CD8-positive, alpha-beta memory T cell (primary cell): ENCODE measurements around the gene VGF. TPM values are rescaled to one million over a fixed set of nuclear protein-coding genes. Genes with fewer than 3 reads are reported as not detected.
"Not testable (repeated sequence)": the region's sequence is repeated elsewhere in the genome, so short reads cannot be mapped to it uniquely, and the experiment has no call there.

Experiments used
- CTCF ChIA-PET: fragments of 350-600 bp; sonication (Branson Sonifier 250); formaldehyde crosslinking; loops from one replicate; lab custom pipeline; 2021; ENCODE audit warnings: antibody characterized with exemption; lab: Charles Lee
- POLR2A ChIA-PET: fragments of 350-600 bp; sonication (Branson Sonifier 250); formaldehyde crosslinking; loops from one replicate; lab custom pipeline; 2021; ENCODE audit warnings: antibody characterized with exemption; lab: Charles Lee
- DNase-seq, 5 donors: peaks; one replicate each; pipeline versions ENCODE4 v3.0.0 to v3.0.0-alpha.2; 2020 to 2022; ENCODE audit warnings: mixed read lengths in 1 of 5
- H3K27ac ChIP-seq: one replicate; pipeline ENCODE4 v1.7.0; 2013; ENCODE audit warnings: low read depth, mild to moderate bottlenecking, low read length, moderate library complexity
- H3K27me3 ChIP-seq: 2 replicates; pipeline ENCODE4 v1.7.0; 2013; ENCODE audit warnings: low read length, mild to moderate bottlenecking; ENCODE audit not compliant: insufficient read depth, poor library complexity, severe bottlenecking
- H3K36me3 ChIP-seq: 2 replicates; pipeline ENCODE4 v1.7.0; 2013; ENCODE audit warnings: mild to moderate bottlenecking, low read length, moderate library complexity; ENCODE audit not compliant: insufficient read depth
- H3K4me1 ChIP-seq: 2 replicates; pipeline ENCODE4 v1.7.0; 2013; ENCODE audit warnings: mild to moderate bottlenecking, low read length, moderate library complexity; ENCODE audit not compliant: insufficient read depth
- H3K4me3 ChIP-seq: 2 replicates; pipeline ENCODE4 v1.7.0; 2013; ENCODE audit warnings: mild to moderate bottlenecking, low read length
- H3K9me3 ChIP-seq: 2 replicates; pipeline ENCODE4 v1.7.0; 2013; ENCODE audit warnings: mild to moderate bottlenecking, low read length
- H3K27ac Mint-ChIP-seq, 8 donors: one replicate each; pipeline ENCODE4 v1.8.0; 2020 to 2021; ENCODE audit warnings: mixed read lengths in 8 of 8, mild to moderate bottlenecking in 6 of 8, inconsistent platforms in 3 of 8, moderate library complexity in 3 of 8
- H3K27me3 Mint-ChIP-seq, 2 donors: one replicate each; pipeline ENCODE4 v1.8.0; 2020 to 2021; ENCODE audit warnings: mixed read lengths in 2 of 2, mild to moderate bottlenecking in 1 of 2, moderate library complexity in 1 of 2
- H3K36me3 Mint-ChIP-seq, 3 donors: one replicate each; pipeline ENCODE4 v1.8.0; 2020 to 2021; ENCODE audit warnings: mixed read lengths in 3 of 3, inconsistent platforms in 1 of 3, mild to moderate bottlenecking in 1 of 3
- H3K4me1 Mint-ChIP-seq, 3 donors: one replicate each; pipeline ENCODE4 v1.8.0; 2020 to 2021; ENCODE audit warnings: mixed read lengths in 3 of 3, inconsistent platforms in 1 of 3, mild to moderate bottlenecking in 1 of 3
- H3K4me3 Mint-ChIP-seq, 7 donors: one replicate each; pipeline ENCODE4 v1.8.0; 2020 to 2021; ENCODE audit warnings: mixed read lengths in 7 of 7, mild to moderate bottlenecking in 6 of 7, moderate library complexity in 4 of 7, inconsistent platforms in 2 of 7
- H3K9me3 Mint-ChIP-seq, 5 donors: one replicate each; pipeline ENCODE4 v1.8.0; 2020 to 2022; ENCODE audit warnings: mixed read lengths in 5 of 5, mild to moderate bottlenecking in 3 of 5, moderate library complexity in 2 of 5, inconsistent platforms in 1 of 5
- polyA plus RNA-seq: library from polyadenylated mRNA; unstranded; fragments of 300-500 nt; fragmentation: Illumina TruSeq; gene quantifications from one replicate; pipeline ENCODE4 v1.2.3, GENCODE V29; 2021
- total RNA-seq, 2 experiments: library from RNA; stranded (reverse); gene quantifications; one replicate each; pipeline ENCODE4 v1.2.3, GENCODE V29; 2021

The VGF gene
- total and polyA plus RNA-seq, 3 experiments from 2014 or later, result 0.13 to 0.16 TPM; not detected in 1

DNA sequence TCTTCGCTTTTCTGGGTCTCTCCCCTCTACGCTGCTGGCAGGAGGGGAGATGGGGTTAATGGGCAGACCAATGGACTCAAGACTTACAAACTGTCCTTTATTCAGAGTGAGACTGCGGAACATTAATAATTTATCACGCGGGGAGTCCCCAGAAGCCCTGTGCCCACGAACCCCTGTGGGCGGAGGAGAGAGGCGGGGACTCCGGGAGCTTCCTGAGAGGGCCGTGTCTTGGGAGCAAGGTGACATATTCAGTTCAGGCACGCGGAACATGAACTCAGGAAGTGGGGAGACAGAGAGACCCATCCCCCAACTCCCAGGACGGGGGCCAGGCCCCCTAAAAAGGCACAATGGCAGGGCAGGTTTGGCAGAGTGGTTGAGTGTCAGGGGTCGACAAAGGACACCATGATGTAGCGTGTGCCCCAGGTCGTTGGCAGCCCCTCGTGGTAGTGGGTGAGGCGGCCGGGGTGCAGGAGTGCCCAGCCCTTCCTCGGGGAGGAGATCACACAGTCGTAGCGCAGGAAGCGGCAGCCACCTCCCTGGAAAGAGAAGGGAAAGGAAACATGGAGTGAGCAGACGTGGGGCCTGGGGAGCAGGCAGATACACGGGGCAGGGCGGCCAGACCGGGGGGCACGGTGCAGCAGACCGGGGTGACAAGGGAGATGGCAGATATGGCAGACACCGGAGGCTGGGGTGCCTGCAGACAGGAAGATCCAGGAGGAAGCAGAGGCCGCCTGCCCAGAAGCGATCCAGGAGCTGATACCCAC, 40.7 kb upstream of the VGF start:
- Mint-ChIP-seq H3K4me1 (peaks cover 6 to 10% (median 8%) of the 10 kb centered on the region in 3 donors), H3K27ac (no peak overlapping the region), H3K9me3 (no peaks in the 10 kb centered on the region), H3K27me3 (peaks cover 15 to 18% of the 10 kb centered on the region in 2 donors), H3K36me3 (peaks cover 6 to 31% (median 6%) of the 10 kb centered on the region in 3 donors), H3K4me3 (no peak overlapping the region)
- Histone ChIP-seq H3K4me3 (no peak overlapping the region), H3K27me3 (no peaks in the 10 kb centered on the region), H3K36me3 (no peaks in the 10 kb centered on the region), H3K27ac (no peak overlapping the region), H3K4me1 (peaks cover 5% of the 10 kb centered on the region), H3K9me3 (no peaks in the 10 kb centered on the region)
- no peak for DNase-seq
- ChIA-PET POLR2A (no interaction called here), CTCF (interaction anchor here (6.4 kb wide), 1 partner anchor 13 kb away, joined by 31 read pairs; no protein-coding TSS in a partner anchor)

DNA sequence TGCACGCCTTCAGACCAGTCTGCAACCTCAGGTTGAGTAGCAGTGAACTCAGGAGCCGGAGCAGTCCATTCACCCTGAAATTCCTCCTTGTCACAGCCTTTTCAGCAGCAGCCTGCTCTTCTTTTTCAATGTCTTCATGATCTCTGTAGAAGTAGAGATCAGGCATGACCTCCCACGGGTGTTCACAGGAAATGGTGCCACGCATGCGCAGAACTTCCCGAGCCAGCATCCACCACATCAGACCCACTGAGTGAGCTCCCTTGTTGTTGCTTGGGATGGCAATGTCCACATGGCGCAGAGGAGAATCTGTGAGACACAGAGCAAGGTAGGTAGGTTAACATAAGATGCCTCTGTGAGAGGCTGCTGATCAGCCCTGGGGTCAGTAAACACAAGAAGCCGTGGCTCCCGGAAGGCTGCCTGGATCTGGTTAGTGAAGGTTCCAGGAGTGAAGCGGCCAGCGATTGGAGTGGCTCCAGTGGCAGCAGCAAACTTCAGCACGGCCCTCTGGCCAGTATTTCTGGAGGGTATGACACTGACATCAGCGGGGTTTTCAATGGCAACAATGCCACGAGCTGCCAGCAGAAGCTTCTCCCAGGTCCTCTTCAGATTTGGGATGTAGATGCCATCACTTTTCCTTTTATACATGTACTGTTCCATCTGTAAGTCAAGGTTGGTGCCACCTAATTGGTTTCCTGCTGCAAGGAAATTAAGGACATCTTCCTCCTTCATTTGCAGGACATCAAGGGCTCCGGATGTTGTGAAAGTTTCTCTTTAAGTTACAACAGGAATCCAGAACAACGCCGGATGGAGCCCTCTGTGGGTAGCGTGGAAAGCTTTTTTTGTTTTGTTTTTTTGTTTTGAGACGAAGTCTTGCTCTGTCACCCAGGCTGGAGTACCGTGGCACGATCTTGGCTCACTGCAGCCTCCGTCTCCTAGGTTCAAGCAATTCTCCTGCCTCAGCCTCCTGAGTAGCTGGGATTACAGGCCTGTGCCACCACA, 38.7 kb upstream of the VGF start:
- H3K27me3 ChIP-seq, H3K36me3 ChIP-seq, POLR2A ChIA-PET, H3K4me1 ChIP-seq, H3K9me3 ChIP-seq, DNase-seq, H3K9me3 Mint-ChIP-seq, H3K4me3 ChIP-seq, H3K27ac ChIP-seq: not testable (repeated sequence)
- Mint-ChIP-seq H3K27me3 (peaks cover 23 to 29% of the 10 kb centered on the region in 2 donors), H3K4me1 (peaks cover 8 to 14% (median 9%) of the 10 kb centered on the region in 3 donors), H3K27ac (peak overlapping the region in 2 of 8 donors; percentile 63 to 64), H3K36me3 (peaks cover 3 to 18% (median 6%) of the 10 kb centered on the region in 3 donors), H3K4me3 (peak overlapping the region in 6 of 7 donors; percentile 27 to 74 (median 60))
- CTCF ChIA-PET, result interaction anchor here (1.6 to 6.4 kb wide), 2 partner anchors 11 to 60 kb away, joined by 5 to 31 read pairs; no protein-coding TSS in a partner anchor

DNA sequence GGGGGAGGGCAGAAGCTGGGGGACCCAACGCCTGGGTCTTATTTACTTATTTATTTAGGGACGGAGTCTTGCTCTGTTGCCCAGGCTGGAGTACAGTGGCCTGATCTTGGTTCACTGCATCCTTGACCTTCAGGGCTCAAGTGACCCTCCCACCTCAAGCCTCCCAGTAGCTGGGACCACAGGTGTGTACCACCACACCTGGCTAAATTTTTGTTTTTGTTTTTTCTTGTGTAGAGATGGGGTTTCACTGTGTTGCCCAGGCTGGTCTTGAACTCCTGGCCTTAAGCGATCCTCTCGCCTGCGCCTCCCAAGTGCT, 37.2 kb upstream of the VGF start:
- no peak for DNase-seq
- POLR2A ChIA-PET, result no interaction called here
- peaks cover 5% of the 10 kb centered on the region for H3K4me1 ChIP-seq
- H3K4me1 Mint-ChIP-seq, result peaks cover 8 to 14% (median 9%) of the 10 kb centered on the region in 3 donors
- H3K36me3 Mint-ChIP-seq, result peaks cover 0 to 9% (median 6%) of the 10 kb centered on the region in 3 donors
- H3K27ac Mint-ChIP-seq, result no peak overlapping the region
- peak overlapping the region in 1 of 7 donors; percentile 13 for H3K4me3 Mint-ChIP-seq
- H3K36me3 ChIP-seq, result no peaks in the 10 kb centered on the region
- no peak overlapping the region for H3K27ac ChIP-seq
- CTCF ChIA-PET, result interaction anchor here (1.2 to 6.4 kb wide), 3 partner anchors 9 to 80 kb away, joined by 4 to 31 read pairs (median 5); no protein-coding TSS in a partner anchor
- no peak overlapping the region for H3K4me3 ChIP-seq
- H3K27me3 ChIP-seq, result no peaks in the 10 kb centered on the region
- H3K27me3 Mint-ChIP-seq, result peaks cover 23 to 34% of the 10 kb centered on the region in 2 donors
- no peaks in the 10 kb centered on the region for H3K9me3 Mint-ChIP-seq
- H3K9me3 ChIP-seq, result no peaks in the 10 kb centered on the region

DNA sequence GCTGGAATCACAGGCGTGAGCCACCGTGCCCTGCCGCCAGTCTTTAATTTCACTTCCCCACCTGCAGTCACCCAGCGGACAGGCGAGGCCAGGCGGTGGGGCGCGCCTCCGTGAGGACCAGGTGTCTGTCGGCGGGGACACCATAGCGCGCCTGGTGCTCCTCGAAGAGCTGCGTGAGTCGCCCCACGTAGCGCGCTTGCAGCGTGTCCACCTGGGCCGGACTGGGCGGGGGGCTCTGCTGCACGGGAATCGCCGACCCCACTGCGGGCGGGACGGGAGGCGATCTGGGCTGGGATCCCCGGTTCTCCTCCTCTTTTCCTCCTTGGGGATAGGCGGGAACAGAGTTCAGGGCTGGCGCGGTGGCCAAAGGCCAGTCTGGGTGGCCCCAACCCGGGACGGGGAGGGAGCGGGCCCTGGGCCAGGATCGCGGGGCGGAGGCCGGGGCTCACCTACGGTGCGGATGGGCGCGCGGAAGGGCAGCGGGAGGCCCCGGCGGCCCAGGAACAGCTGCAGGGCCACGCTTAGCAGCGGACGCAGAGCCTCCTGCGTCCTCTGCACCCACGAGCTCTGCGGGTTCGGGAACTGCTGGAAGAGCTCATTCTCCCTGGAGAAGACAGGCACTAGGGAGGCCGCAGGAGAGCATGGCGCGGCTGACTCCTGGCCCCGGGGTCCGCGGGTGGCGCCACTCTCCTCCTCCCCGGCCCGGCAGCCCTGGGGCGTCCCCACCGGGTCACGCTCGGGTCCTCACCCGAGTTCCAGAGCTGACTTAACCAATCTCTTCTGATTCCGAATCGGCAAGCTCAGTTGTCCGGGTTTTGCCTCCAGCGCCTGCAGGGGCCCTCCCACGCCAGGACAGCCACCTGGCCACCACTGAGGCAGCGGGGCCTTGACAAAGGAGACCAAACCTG, 36.6 kb upstream of the VGF start:
- Mint-ChIP-seq H3K9me3 (no peaks in the 10 kb centered on the region), H3K4me1 (peaks cover 8 to 14% (median 9%) of the 10 kb centered on the region in 3 donors), H3K27me3 (peaks cover 23 to 38% of the 10 kb centered on the region in 2 donors), H3K27ac (no peak overlapping the region), H3K36me3 (peaks cover 0 to 8% (median 6%) of the 10 kb centered on the region in 3 donors), H3K4me3 (peak overlapping the region in 3 of 7 donors; percentile 25 to 59 (median 56))
- ChIA-PET POLR2A (interaction anchor here (0.6 kb wide), 1 partner anchor 16 kb away, joined by 3 read pairs; no protein-coding TSS in a partner anchor), CTCF (interaction anchor here (1.2 to 6.4 kb wide), 3 partner anchors 9 to 81 kb away, joined by 4 to 31 read pairs (median 5); no protein-coding TSS in a partner anchor)
- Histone ChIP-seq H3K9me3 (no peaks in the 10 kb centered on the region), H3K4me1 (peaks cover 5% of the 10 kb centered on the region), H3K36me3 (no peaks in the 10 kb centered on the region), H3K27ac (no peak overlapping the region), H3K27me3 (no peaks in the 10 kb centered on the region), H3K4me3 (no peak overlapping the region)
- DNase-seq, result no peak

DNA sequence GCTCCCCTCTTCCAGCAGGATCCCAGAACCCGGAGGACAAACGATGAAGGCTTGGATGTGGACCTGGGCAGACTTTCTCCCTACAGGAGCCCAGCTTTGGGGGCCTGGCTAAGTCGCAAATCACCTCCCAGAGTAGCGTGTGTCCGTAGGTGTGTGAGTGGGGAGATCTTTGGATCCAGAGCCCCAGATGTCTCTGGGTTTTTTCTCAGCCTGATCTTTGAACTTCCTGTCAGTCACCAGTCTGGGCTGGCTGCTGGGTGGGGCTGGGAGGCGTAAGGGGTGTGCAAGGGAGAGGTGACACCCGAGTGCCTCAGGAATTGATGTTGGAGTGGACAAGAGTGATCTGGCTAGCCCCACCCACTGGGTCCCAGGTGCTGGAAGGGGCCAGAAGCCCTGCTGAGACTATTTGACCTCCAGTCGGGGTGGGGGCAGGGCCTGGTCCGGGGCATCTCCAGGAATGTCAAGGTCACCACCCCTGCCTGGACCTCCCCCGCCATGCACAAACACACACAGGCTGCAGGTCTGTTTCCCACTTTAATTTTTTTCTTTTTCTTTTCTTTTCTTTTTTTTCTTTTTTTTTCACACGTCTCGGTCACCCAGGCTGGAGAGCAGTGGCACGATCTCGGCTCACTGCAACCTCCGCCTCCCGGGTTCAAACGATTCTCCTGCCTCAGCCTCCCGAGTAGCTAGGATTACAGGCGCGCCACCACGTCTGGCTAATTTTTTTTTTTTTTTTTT, 35.7 kb upstream of the VGF start, which contains the start of gene MOGAT3:
TSS of gene MOGAT3 (minus strand) at position 175 of the 738 bp plus-strand sequence. CDS start 182 bp downstream, outside the sequence.
- Histone ChIP-seq H3K27ac (no peak within 1 kb of the TSS), H3K27me3 (no peaks in the 10 kb centered on the region), H3K4me3 (no peak within 1 kb of the TSS), H3K9me3 (no peaks in the 10 kb centered on the region), H3K36me3 (no peaks in the 10 kb centered on the region), H3K4me1 (peaks cover 5% of the 10 kb centered on the region)
- ChIA-PET POLR2A (no interaction called here), CTCF (interaction anchor here (6.4 kb wide), 1 partner anchor 8 kb away, joined by 31 read pairs; no protein-coding TSS in a partner anchor)
- peaks cover 23 to 42% of the 10 kb centered on the region in 2 donors for H3K27me3 Mint-ChIP-seq
- H3K4me1 Mint-ChIP-seq, result peaks cover 8 to 14% (median 9%) of the 10 kb centered on the region in 3 donors
- no peaks in the 10 kb centered on the region for H3K9me3 Mint-ChIP-seq
- peak within 1 kb of the TSS in 2 of 8 donors; percentile 24 to 71 for H3K27ac Mint-ChIP-seq
- no peak for DNase-seq
- peak within 1 kb of the TSS in 3 of 7 donors; percentile 50 to 79 (median 59) for H3K4me3 Mint-ChIP-seq
- peaks cover 0 to 3% (median 1%) of the 10 kb centered on the region in 3 donors for H3K36me3 Mint-ChIP-seq

DNA sequence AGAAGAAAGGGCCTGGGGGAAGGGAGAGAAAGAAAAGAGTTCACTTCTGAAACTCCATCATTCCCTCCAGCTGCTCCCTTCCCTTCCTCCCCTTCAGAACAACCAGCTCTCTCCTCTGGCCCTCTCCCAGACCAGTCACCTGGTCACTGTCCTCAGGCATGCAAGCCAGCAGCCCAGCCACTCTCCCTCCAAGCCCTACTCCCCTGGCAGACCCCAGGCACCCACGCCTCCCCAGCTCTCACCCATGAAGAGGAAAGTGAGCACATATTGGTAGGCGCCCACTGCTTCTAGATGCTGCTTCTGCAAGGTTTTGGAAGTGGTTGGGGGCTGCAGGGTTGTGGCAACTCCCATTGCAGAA, 35.1 kb upstream of the VGF start:
- no peaks in the 10 kb centered on the region for H3K36me3 ChIP-seq
- H3K27me3 ChIP-seq, result no peaks in the 10 kb centered on the region
- H3K27me3 Mint-ChIP-seq, result peaks cover 23 to 42% of the 10 kb centered on the region in 2 donors
- CTCF ChIA-PET, result interaction anchor here (0.9 to 6.4 kb wide), 2 partner anchors 7 to 17 kb away, joined by 4 to 31 read pairs; partner anchors contain the start of genes PLOD3 and ZNHIT1
- H3K9me3 ChIP-seq, result no peaks in the 10 kb centered on the region
- POLR2A ChIA-PET, result no interaction called here
- H3K4me3 Mint-ChIP-seq, result no peak overlapping the region
- H3K27ac ChIP-seq, result no peak overlapping the region
- no peaks in the 10 kb centered on the region for H3K36me3 Mint-ChIP-seq
- H3K4me3 ChIP-seq, result no peak overlapping the region
- peaks cover 5% of the 10 kb centered on the region for H3K4me1 ChIP-seq
- DNase-seq, result no peak
- no peaks in the 10 kb centered on the region for H3K9me3 Mint-ChIP-seq
- peaks cover 8 to 14% (median 9%) of the 10 kb centered on the region in 3 donors for H3K4me1 Mint-ChIP-seq
- H3K27ac Mint-ChIP-seq, result peak overlapping the region in 1 of 8 donors; percentile 24
